NCI-H524 treated with DMSO at 0.1 percent for 48 hours (cell line): ENCODE results near the gene MRPL27.
A peak's percentile ranks its signal among the peaks of the same experiment; 100 is the strongest.
"Not testable (repeated sequence)": the region's sequence is repeated elsewhere in the genome, so short reads cannot be mapped to it uniquely, and the experiment has no call there.

Experiments used
- DNase-seq: peaks from one replicate; lab custom pipeline; 2025; lab: John Stamatoyannopoulos, UW

Gene MRPL27

GRCh38 chr17:50372758-50373556 lies at the start of gene MRPL27, which contains the start of gene EME1:
Gene MRPL27 (minus strand): TSS chr17:50373184. CDS start chr17:50373170, 14 bp downstream.
Gene EME1 (plus strand): TSS chr17:50373229. CDS start chr17:50375209, 1,980 bp downstream.
- peak; percentile 80 for DNase-seq

GRCh38 chr17:50422738-50423137 lies 49.8 kb upstream of the MRPL27 start:
- DNase-seq: no peak

GRCh38 chr17:50421308-50422051 lies 48.5 kb upstream of the MRPL27 start:
- no peak for DNase-seq

- no peak for DNase-seq
Measured at GRCh38 chr17:50420419-50421112, 47.6 kb upstream of the MRPL27 start.

GRCh38 chr17:50419577-50419976 lies 46.6 kb upstream of the MRPL27 start:
- DNase-seq: not testable (repeated sequence)

GRCh38 chr17:50414808-50415207 lies 41.8 kb upstream of the MRPL27 start:
- no peak for DNase-seq

GRCh38 chr17:50412188-50412732 lies 39.3 kb upstream of the MRPL27 start:
- DNase-seq: no peak

GRCh38 chr17:50407921-50408320 lies 34.9 kb upstream of the MRPL27 start:
- no peak for DNase-seq

GRCh38 chr17:50406578-50406977 lies 33.6 kb upstream of the MRPL27 start:
- no peak for DNase-seq

- not testable (repeated sequence) for DNase-seq
Measured at GRCh38 chr17:50405351-50405750, 32.4 kb upstream of the MRPL27 start.

GRCh38 chr17:50399591-50399990 lies 26.6 kb upstream of the MRPL27 start:
- not testable (repeated sequence) for DNase-seq

- DNase-seq: not testable (repeated sequence)
Measured at GRCh38 chr17:50398672-50399071, 25.7 kb upstream of the MRPL27 start.

- no peak for DNase-seq
Measured at GRCh38 chr17:50397919-50398285, 24.9 kb upstream of the MRPL27 start.

- DNase-seq: peak; percentile 2
Measured at GRCh38 chr17:50397111-50397918, 24.3 kb upstream of the MRPL27 start, which contains the start of gene LRRC59. Gene LRRC59 (minus strand): TSS chr17:50397523. CDS start chr17:50397317, 206 bp downstream.

- DNase-seq: no peak
Measured at GRCh38 chr17:50396261-50397110, 23.5 kb upstream of the MRPL27 start.

- no peak for DNase-seq
Measured at GRCh38 chr17:50394711-50395110, 21.7 kb upstream of the MRPL27 start.

GRCh38 chr17:50393700-50394099 lies 20.7 kb upstream of the MRPL27 start:
- no peak for DNase-seq

- DNase-seq: no peak
Measured at GRCh38 chr17:50392621-50393020, 19.6 kb upstream of the MRPL27 start.

GRCh38 chr17:50389534-50389933 lies 16.6 kb upstream of the MRPL27 start:
- no peak for DNase-seq

- DNase-seq: no peak
Measured at GRCh38 chr17:50388728-50389127, 15.7 kb upstream of the MRPL27 start.
